Right cardiac atrium (tissue), 5 donors: Measurements from ENCODE around the gene UBASH3B. TPM values are rescaled to one million over a fixed set of nuclear protein-coding genes. Genes with fewer than 3 reads are reported as not detected.
A peak's percentile ranks its signal among the peaks of the same experiment; 100 is the strongest.
"Not testable (repeated sequence)": the region's sequence is repeated elsewhere in the genome, so short reads cannot be mapped to it uniquely, and the experiment has no call there.

Experiments
- ATAC-seq, 2 donors: fragments of 200-7000 bp; cut with Tn5 transposase; one replicate each; pipeline versions ENCODE4 v1.8.0 to v1.9.1; 2020; ENCODE audit warnings: moderate library complexity in 2 of 2, mild to moderate bottlenecking in 1 of 2
- DNase-seq, 3 donors: peaks; one replicate each; pipeline ENCODE4 v3.0.0-alpha.2; 2020
- H3K27ac ChIP-seq: one replicate; pipeline ENCODE4 v1.5.1; 2013; ENCODE audit warnings: mild to moderate bottlenecking, low read length, control low read depth, moderate library complexity
- H3K27me3 ChIP-seq: one replicate; pipeline ENCODE4 v1.6.1; 2013; ENCODE audit not compliant: control insufficient read depth, insufficient read depth
- H3K4me1 ChIP-seq: one replicate; pipeline ENCODE4 v1.6.1; 2013; ENCODE audit warnings: low read length; ENCODE audit not compliant: control insufficient read depth, insufficient read depth
- H3K4me3 ChIP-seq: one replicate; pipeline ENCODE4 v1.5.1; 2013; ENCODE audit warnings: low read length, control low read depth
- H3K9me3 ChIP-seq: one replicate; pipeline ENCODE4 v1.6.1; 2013; ENCODE audit warnings: low read length; ENCODE audit not compliant: control insufficient read depth
- WGBS: extraction: QIAGEN DNeasy Blood & Tissue Kit; methylation state at CpG from one replicate; pipeline ENCODE4 v1.1.7; 2013; 5-methylcytosine and 5-hydroxymethylcytosine counted together
- intact Hi-C, 4 donors: fragments of 100-400 bp; cut with DNase I; formaldehyde crosslinking; loops; one replicate each; pipeline versions ENCODE4 v1.11.0 to v1.14.0; 2022 to 2023
- polyA plus RNA-seq: library from polyadenylated mRNA; stranded (reverse); fragments of 200-250 nt; gene quantifications from one replicate; pipeline ENCODE4 v1.2.3, GENCODE V29; 2013
- total RNA-seq, 4 donors: library from RNA; stranded (reverse); fragmentation: NEBNext Ultra II Directional; extraction: Animal tissue kit (Norgen Biotek cat#: 25700); gene quantifications; one replicate each; pipeline ENCODE4 v1.2.1, GENCODE V29; 2021
- donor health status: healthy with polysubstance abuse.
- donor health status: DM: no; HTN: yes; CAD: no.
- donor health status: DM: no; HTN: no; CAD: no.
- donor health status: DM: no; HTN: yes; CAD: no; lungs with severe emphysema.
- donor health status: DM: yes; HTN: yes; CAD: no.

UBASH3B gene
- total and polyA plus RNA-seq, 5 donors: 0.34 to 2.5 (median 1.6) TPM

DNA sequence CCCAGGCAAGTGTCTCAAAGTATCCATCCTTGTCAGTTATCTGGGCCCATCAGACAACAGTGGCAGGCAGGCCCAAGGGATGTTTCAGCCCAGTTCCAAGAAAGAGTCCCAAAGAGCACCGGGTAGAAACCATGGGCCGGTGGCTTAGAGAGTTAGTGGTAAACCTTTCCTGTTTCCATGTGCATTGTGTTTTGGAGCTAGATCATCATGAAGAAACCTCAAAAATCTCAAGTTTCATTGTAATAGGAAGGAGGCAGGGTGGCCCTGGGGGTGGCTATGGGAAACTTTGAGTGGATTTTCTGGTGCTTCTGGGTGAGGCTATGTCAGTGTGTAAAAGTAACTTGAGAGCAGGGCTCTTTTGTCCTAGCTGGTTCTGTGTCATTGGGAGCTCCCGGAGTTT, 68.1 kb downstream of the UBASH3B start:
- intact Hi-C loops: no loop called here
- 80% methylated on average over 3 of the region's 3 CpGs for WGBS
- H3K4me1 ChIP-seq: peaks cover 1% of the 10 kb centered on the region
- H3K4me3 ChIP-seq: no peak overlapping the region
- no peak for ATAC-seq
- no peak for DNase-seq
- H3K27ac ChIP-seq: no peak overlapping the region
- no peaks in the 10 kb centered on the region for H3K9me3 ChIP-seq
- no peaks in the 10 kb centered on the region for H3K27me3 ChIP-seq

DNA sequence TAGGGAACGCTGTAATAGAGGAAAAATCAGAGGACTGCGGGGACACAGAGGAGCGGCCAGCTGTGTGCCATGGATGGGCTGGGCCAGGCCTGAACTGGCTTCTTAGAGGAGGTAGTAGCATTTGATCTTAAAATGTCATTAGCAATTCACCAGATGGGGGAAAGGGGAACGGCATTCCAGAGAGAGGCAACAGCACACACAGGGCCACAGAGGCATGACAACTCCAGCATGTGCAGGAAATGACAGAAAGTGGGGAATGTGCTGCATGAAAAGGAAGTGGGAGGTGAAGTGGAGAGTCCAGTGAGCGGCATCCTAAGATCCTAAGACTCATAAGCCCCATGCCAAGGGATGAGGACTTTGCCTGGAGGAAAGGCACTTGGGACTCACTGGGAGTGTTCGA, 69.0 kb downstream of the UBASH3B start:
- 75% methylated on average over 6 of the region's 6 CpGs for WGBS
- intact Hi-C loops: no loop called here
- ATAC-seq (no peak), DNase-seq (no peak)
- no peak overlapping the region for H3K4me3 ChIP-seq
- no peaks in the 10 kb centered on the region for H3K27me3 ChIP-seq
- peaks cover 1% of the 10 kb centered on the region for H3K4me1 ChIP-seq
- H3K27ac ChIP-seq: no peak overlapping the region
- H3K9me3 ChIP-seq: no peaks in the 10 kb centered on the region

DNA sequence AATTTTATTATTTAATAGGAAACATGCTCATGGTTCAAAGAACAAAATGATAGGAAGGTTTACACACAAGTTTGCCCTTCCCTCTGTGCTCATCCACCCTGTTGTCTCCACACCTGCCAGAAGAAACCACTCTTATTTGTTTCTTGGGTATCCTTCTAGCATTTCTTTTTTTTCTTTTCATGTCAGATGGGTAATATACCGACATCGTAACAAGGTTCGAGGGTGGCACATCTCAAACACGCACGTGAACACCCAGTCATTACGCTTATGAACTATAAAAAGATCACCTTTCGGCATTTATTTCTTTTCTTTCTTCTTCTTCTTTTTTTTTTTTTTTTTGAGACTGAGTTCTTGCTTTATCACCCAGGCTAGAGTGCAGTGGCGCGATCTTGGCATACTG, 70.5 kb downstream of the UBASH3B start:
- H3K27me3 ChIP-seq: no peaks in the 10 kb centered on the region
- 97% methylated on average over 9 of the region's 9 CpGs for WGBS
- intact Hi-C loops: no loop called here
- ATAC-seq: no peak
- H3K4me1 ChIP-seq: peaks cover 1% of the 10 kb centered on the region
- H3K4me3 ChIP-seq: no peak overlapping the region
- DNase-seq: no peak
- H3K27ac ChIP-seq: no peak overlapping the region
- no peaks in the 10 kb centered on the region for H3K9me3 ChIP-seq

DNA sequence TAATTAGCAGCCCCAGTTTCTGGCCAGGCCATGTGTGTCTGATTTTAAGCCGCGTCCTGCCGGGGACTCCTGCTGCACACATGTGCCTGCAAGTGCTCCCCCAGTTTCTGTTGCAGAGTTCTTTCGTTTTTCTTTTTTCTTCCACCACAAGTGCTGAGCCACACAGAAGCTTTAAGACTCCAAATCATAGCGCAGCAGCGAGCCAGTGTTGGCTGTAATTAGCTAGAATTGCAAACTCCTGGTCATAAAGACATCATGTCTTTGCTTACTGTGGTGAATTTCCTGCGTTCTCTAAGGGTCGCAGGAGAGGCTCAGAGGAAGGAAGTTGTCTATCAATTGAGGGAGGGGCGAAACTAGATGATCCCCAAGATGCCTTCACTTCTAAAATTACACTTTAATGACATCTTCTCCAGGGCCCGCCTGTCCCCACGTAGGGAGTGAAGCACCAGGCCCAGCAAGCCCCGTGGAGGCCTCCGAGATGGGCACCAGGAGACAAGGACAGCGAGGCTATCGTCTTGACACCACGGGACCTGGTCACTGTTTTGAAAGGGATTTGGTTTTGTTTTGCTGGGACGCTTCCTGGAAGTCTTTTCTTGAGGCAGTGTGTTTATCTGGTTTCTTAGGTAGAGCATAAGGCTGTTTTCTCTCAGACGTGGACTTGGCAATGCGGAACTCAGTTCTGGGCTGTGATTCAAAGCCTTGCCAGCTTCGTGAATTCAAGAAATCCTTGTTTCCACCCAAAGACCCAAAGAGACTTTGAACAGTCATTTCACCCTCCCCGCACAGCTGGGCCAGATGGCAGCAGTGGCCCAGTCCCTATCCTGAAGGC, 71.8 kb downstream of the UBASH3B start:
- 48% methylated on average over 21 of the region's 21 CpGs for WGBS
- intact Hi-C loops: no loop called here
- Histone ChIP-seq H3K4me1 (peaks cover 4% of the 10 kb centered on the region), H3K9me3 (no peaks in the 10 kb centered on the region), H3K4me3 (no peak overlapping the region), H3K27me3 (no peaks in the 10 kb centered on the region), H3K27ac (peak overlapping the region; percentile 0)
- ATAC-seq (peak; percentile 29 to 40), DNase-seq (no peak)

DNA sequence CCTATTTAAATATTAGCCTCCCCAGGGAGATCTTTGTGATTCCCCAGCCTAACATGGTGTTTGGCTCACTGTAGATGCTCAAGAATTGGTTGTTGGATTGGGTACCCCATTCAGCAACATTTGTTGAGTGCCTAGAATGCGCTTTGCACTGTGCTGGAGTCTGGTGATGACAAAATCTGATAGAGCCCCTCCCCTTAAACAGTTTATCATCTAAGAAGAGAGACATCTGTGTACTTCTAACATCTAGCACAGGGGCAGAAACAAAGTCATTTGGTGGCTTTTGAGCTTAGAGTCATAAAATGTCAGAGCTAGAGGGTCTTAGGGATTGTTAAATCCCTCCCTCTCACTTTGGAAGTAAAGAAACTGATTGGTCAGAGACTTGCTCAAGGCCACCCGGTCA, 73.0 kb downstream of the UBASH3B start:
- H3K4me1 ChIP-seq: peaks cover 2% of the 10 kb centered on the region
- intact Hi-C loops: no loop called here

DNA sequence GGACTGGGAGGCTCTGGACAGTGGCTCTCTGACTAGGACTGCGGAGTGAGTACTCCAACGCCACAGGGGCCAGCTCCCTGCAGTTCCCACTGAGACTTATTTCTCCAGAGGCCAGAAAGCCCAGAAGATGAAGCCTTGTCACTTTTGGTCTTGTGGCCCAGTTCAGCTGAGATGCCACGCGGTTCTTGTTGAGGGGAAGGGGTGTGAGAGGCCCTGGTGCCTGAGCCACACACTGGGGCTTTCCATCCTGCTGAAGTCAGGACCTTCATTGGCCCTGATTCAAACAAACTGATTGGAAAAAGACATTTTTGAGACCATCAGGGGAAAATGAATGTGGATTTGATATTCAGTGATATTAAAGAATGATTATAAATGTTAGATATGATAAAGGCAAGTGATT, 73.6 kb downstream of the UBASH3B start:
- intact Hi-C loops: no loop called here
- no peak for ATAC-seq
- WGBS: 86% methylated on average over 4 of the region's 4 CpGs
- no peak for DNase-seq
- H3K9me3 ChIP-seq: no peaks in the 10 kb centered on the region
- peaks cover 2% of the 10 kb centered on the region for H3K4me1 ChIP-seq
- H3K4me3 ChIP-seq: no peak overlapping the region
- no peaks in the 10 kb centered on the region for H3K27me3 ChIP-seq
- no peak overlapping the region for H3K27ac ChIP-seq

More for the DNA sequence above, 73.0 kb downstream of the UBASH3B start:
- H3K27me3 ChIP-seq: no peaks in the 10 kb centered on the region
- H3K27ac ChIP-seq: no peak overlapping the region
- H3K4me3 ChIP-seq: no peak overlapping the region
- DNase-seq: no peak
- 68% methylated on average over 2 of the region's 2 CpGs for WGBS
- H3K9me3 ChIP-seq: no peaks in the 10 kb centered on the region
- no peak for ATAC-seq

DNA sequence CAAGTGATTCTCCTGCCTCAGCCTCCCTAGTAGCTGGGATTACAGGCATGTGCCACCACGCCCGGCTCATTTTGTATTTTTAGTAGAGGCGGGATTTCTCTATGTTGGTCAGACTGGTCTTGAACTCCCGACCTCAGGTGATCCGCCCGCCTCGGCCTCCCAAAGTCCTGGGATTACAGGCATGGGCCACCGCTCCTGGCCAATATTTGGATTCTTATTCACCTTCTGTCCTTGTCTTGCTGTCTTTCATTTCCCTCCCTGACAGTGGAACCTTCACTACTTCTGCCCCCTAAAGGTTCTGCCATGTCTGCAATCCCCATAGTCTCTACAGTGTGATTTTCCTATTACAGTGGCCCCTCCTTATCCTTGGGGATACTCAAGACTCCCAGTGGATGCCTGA, 75.2 kb downstream of the UBASH3B start:
- WGBS: 96% methylated on average over 8 of the region's 8 CpGs
- H3K27ac ChIP-seq, intact Hi-C loops, H3K9me3 ChIP-seq, H3K27me3 ChIP-seq, ATAC-seq, H3K4me3 ChIP-seq, H3K4me1 ChIP-seq, DNase-seq: not testable (repeated sequence)

DNA sequence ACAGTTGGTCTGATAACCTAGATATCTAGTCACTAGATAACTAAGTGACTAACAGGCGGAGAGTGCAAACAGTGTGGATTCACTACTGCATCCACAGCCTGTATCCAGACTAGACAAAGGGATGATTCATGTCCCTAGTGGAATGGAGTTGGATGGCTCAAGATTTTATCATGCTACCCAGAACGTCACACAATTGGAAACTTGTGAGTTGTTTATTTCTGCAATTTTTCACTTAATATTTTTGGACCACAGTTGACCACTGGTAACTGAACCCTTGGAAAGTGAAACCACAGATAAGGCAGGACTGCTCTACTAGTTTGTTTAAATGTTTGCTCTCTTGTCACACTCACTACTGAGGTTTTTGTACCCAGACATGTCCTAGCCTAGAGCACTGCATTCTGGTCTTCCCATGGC, 76.0 kb downstream of the UBASH3B start:
- no peak overlapping the region for H3K4me3 ChIP-seq
- no peaks in the 10 kb centered on the region for H3K9me3 ChIP-seq
- 74% methylated on average over 2 of the region's 2 CpGs for WGBS
- no peak overlapping the region for H3K27ac ChIP-seq
- no peak for DNase-seq
- intact Hi-C loops: no loop called here
- peaks cover 2% of the 10 kb centered on the region for H3K4me1 ChIP-seq
- H3K27me3 ChIP-seq: no peaks in the 10 kb centered on the region
- no peak for ATAC-seq

DNA sequence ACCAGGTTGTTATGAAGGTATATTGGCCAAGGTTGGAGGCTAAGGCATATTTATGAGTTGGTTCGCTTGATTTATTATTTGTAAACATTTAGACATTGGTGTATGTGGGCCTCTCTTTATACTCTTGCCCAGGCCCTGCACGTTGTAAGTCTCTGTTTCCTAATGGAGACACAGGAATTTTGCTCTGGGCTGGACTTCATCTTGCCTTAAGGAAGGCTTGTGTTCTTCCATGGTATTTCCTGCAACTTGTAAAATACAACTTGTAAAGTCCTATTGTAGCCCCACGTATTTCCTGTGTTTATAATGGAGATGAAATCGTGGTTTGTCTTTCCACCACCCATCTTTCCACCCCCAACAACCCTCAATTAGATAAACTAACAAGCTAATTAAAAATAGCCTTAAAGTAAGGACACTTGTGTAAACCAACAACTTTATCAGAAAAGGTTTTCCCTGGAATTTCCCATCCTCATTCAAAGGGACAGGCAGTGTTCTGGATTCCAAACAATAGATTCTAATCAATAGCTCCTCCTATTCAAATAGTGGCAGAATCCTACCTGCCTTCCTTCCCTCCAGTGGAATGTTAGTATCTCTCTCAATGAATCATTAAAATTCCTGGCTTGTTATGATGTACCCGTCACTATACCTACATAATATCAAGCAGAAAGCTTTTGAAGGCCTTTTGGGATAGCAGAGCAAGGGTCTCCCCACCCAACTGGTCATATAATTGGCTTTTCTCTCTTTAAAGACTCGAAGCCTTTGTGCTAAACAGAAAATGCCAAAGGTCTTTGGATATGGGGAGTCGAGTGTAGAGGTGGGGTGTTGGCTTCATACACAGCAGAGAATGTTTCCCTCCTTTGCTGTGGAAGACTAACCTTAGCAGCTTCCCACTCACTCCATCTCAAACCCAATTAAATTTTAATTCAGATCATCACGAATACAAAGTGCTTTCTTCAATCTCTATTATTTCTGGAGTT, 77.1 kb downstream of the UBASH3B start:
- H3K27ac ChIP-seq: no peak overlapping the region
- H3K9me3 ChIP-seq: no peaks in the 10 kb centered on the region
- no peak overlapping the region for H3K4me3 ChIP-seq
- H3K27me3 ChIP-seq: no peaks in the 10 kb centered on the region
- ATAC-seq (peak in 1 of 2 donors; percentile 36), DNase-seq (no peak)
- WGBS: 59% methylated on average over 8 of the region's 8 CpGs
- intact Hi-C loops: no loop called here
- peaks cover 2% of the 10 kb centered on the region for H3K4me1 ChIP-seq

DNA sequence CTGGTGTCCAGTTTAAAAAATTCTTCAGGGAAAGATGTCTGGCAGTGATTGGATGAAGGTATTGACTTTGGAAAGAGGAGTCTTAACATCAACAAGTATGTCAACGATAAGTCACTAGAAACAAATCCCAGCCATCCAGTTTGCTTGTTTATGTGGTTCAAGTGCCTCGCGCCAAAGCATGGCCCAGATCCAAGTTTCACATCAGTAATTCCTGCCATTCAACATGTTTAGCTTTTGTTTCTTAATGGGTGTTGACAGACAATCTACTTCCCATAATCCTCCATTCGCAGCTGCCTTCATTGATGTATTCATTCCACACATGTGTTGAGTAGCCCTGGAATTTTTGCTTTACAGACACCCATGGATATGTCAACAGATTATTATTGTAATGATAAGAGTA, 77.8 kb downstream of the UBASH3B start:
- H3K9me3 ChIP-seq: no peaks in the 10 kb centered on the region
- peaks cover 2% of the 10 kb centered on the region for H3K4me1 ChIP-seq
- intact Hi-C loops: no loop called here
- WGBS: 6% methylated on average over 4 of the region's 4 CpGs
- H3K27me3 ChIP-seq: no peaks in the 10 kb centered on the region
- ATAC-seq (peak; percentile 35 to 73), DNase-seq (peak; percentile 50 to 81 (median 72))
- no peak overlapping the region for H3K27ac ChIP-seq
- no peak overlapping the region for H3K4me3 ChIP-seq
